GM18526 (cell line): ENCODE data around the gene EPAS1.

Experiments used
- POLR2A ChIP-seq: IDR thresholded peaks from 3 replicates; pipeline ENCODE4 v1.6.1; 2011; ENCODE audit not compliant: insufficient read length; ENCODE audit errors: extremely low read depth

EPAS1 gene

GRCh38 chr2:46309052-46309953 lies 12.1 kb downstream of the EPAS1 start:
- TF ChIP-seq POLR2A = no peak

- TF ChIP-seq POLR2A = no peak
Measured at GRCh38 chr2:46310446-46310845, 13.2 kb downstream of the EPAS1 start.

GRCh38 chr2:46311651-46312223 lies 14.5 kb downstream of the EPAS1 start:
- TF ChIP-seq POLR2A = no peak

- TF ChIP-seq POLR2A = no peak
Measured at GRCh38 chr2:46313063-46313462, 15.9 kb downstream of the EPAS1 start.

- no peak for TF ChIP-seq POLR2A
Measured at GRCh38 chr2:46314065-46314835, 17.0 kb downstream of the EPAS1 start.

- TF ChIP-seq POLR2A = no peak
Measured at GRCh38 chr2:46315103-46315890, 18.1 kb downstream of the EPAS1 start.

- TF ChIP-seq POLR2A = no peak
Measured at GRCh38 chr2:46317094-46317486, 19.9 kb downstream of the EPAS1 start.

GRCh38 chr2:46318579-46319460 lies 21.6 kb downstream of the EPAS1 start:
- TF ChIP-seq POLR2A = no peak

GRCh38 chr2:46319711-46320110 lies 22.5 kb downstream of the EPAS1 start:
- TF ChIP-seq POLR2A = no peak

- no peak for TF ChIP-seq POLR2A
Measured at GRCh38 chr2:46320141-46320567, 22.9 kb downstream of the EPAS1 start.

- TF ChIP-seq POLR2A = no peak
Measured at GRCh38 chr2:46323730-46324129, 26.5 kb downstream of the EPAS1 start.

GRCh38 chr2:46325182-46325928 lies 28.1 kb downstream of the EPAS1 start:
- TF ChIP-seq POLR2A = no peak

- TF ChIP-seq POLR2A = no peak
Measured at GRCh38 chr2:46326231-46326980, 29.2 kb downstream of the EPAS1 start.
